Omental fat pad (tissue), 4 donors: ENCODE measurements around the gene FA2H. TPM values are rescaled to one million over a fixed set of nuclear protein-coding genes. Genes with fewer than 3 reads are reported as not detected.
"Not testable (repeated sequence)": the region's sequence is repeated elsewhere in the genome, so short reads cannot be mapped to it uniquely, and the experiment has no call there.

ENCODE experiments used
- ATAC-seq: fragments of 150-250 bp; one replicate; pipeline ENCODE4 v1.9.1; 2016; ENCODE audit warnings: mild to moderate bottlenecking, moderate library complexity; ENCODE audit not compliant: low FRiP score
- DNase-seq: peaks from one replicate; pipeline ENCODE4 v3.0.0-alpha.2; 2019; ENCODE audit warnings: low spot score
- total RNA-seq, 4 donors: library from RNA; depleted of rRNA; stranded (reverse); fragments of >200 nt; gene quantifications; one replicate each; pipeline ENCODE4 v1.1.0, GENCODE V29; 2016
- TF ChIP-seq, protein P1 (sequence below), 3 donors: fragments of 450-650 bp; IDR thresholded peaks; one replicate each; pipeline ENCODE4 v1.5.1; 2016 to 2017; ENCODE audit warnings: antibody characterized with exemption in 3 of 3, mild to moderate bottlenecking in 3 of 3, moderate library complexity in 2 of 3

Gene FA2H
- total RNA-seq, 4 donors from 2014 or later: not detected

DNA sequence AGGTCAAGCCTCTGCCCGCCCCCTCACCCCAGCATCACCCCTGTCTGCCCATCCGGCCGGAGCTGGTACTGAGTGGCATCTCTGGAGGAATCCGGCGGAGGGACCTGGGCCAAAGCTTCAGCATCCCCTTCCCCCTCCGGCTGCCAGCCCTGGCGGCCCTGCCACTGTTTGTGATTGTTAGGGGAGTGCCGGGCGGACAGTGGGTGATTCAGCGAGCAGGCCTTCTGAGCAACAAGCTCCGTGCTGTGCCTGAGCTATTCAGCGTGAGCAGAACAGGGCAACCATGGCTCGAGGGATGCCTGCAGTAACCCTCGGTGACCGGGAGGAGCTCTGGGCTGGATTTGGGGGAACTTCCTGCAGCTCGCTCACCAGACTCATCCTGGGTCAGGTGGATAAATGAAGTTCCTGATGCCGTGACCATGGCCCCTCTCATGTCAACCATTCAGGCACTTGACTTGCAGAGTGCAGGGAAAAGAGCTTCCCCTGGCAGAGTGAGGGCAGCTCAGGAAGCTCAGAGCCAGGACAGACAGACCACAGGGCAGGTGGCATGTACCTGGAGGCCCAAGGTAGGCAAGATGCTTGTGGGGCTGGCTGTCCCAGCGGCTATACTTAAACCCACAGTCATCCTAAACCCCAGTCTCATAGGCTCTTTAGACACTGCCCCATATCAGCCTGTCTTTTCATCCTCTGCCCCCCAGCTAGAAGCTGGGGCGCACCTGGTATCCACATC is 49.6 kb downstream of the FA2H start:
- DNase-seq (no peak), ATAC-seq (peak; percentile 79)
- TF ChIP-seq, protein P1, sequence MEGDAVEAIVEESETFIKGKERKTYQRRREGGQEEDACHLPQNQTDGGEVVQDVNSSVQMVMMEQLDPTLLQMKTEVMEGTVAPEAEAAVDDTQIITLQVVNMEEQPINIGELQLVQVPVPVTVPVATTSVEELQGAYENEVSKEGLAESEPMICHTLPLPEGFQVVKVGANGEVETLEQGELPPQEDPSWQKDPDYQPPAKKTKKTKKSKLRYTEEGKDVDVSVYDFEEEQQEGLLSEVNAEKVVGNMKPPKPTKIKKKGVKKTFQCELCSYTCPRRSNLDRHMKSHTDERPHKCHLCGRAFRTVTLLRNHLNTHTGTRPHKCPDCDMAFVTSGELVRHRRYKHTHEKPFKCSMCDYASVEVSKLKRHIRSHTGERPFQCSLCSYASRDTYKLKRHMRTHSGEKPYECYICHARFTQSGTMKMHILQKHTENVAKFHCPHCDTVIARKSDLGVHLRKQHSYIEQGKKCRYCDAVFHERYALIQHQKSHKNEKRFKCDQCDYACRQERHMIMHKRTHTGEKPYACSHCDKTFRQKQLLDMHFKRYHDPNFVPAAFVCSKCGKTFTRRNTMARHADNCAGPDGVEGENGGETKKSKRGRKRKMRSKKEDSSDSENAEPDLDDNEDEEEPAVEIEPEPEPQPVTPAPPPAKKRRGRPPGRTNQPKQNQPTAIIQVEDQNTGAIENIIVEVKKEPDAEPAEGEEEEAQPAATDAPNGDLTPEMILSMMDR (IDR thresholded peaks at IDR 0.05): no peak

DNA sequence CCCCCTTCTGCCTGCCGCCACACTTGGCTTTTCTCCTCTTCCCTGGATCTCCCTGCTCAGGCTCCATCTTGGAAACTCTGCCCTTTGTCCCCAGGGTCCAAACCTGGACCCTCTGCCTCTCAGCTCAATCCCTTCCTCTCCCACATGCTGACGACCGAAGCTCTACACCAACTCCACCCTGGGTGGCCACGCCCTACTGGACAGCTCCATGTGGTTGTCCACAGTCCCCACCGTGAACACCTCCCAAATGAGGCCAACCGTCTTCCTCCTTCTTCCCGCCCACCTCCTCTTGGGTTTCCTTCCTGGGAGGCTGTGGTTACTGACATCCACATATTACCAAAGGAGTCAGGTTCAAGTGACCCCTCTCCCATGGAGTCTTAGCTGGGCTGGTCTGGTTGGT is 51.4 kb downstream of the FA2H start:
- TF ChIP-seq, protein P1 (IDR thresholded peaks at IDR 0.05): no peak
- ATAC-seq: no peak
- DNase-seq: no peak

DNA sequence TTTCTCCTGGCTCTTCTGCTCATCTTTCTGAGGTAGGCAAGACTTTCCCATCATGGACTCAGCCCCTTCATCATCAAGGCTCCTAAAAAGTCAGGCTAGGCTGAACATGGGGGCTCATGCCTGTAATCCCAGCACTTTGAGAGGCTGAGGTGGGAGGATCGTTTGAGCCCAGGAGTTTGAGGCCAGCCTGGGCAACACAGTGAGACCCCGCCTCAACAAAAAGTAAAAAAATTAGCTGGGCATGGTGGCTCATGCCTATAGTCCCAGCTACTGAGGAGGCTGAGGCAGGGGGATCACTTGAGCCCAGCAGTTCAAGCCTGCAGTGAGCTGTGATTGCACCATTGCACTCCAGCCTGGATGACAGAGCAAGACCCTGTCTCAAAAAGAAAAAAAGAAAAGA is 52.5 kb downstream of the FA2H start:
- not testable (repeated sequence) for ATAC-seq, DNase-seq

DNA sequence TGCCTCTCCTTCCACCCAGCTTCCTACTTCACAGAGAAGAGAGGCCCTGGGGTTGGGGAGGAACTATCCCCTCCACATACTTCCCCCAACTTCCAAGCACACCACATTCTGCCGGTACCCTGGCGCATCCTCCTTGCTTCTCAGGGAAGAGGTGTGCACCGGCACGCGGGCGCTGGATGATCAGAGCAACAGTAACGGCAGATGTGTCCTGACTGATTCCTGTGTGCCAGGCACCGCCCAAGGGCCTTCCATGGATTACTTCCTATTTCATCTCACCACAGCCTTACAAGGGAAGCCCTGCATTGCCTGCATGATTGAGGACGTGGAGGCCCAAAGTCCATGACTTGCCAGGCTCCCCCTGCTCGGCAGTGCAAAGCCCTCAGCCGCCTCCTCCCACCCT is 52.9 kb downstream of the FA2H start:
- DNase-seq: no peak
- no peak for ATAC-seq
- TF ChIP-seq, protein P1 (IDR thresholded peaks at IDR 0.05): no peak

DNA sequence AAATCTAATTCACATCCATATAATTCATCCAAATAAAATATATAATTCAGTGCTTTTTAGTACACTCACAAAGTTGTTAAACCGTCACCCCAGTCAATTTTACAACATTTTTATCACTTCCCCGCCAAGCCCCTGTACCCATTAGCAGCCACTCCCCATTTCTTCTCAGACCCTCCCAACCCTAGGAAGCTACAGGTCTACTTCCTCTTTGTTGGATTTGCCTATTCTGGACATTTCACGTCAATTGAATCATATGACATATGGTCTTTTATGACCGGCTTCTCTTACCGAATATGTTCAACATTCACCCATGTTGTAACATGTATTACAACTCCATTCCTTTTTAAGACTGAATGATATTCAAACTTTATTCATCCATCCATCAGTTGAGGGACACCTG is 54.0 kb downstream of the FA2H start:
- no peak for ATAC-seq
- TF ChIP-seq, protein P1 (IDR thresholded peaks at IDR 0.05): no peak

DNA sequence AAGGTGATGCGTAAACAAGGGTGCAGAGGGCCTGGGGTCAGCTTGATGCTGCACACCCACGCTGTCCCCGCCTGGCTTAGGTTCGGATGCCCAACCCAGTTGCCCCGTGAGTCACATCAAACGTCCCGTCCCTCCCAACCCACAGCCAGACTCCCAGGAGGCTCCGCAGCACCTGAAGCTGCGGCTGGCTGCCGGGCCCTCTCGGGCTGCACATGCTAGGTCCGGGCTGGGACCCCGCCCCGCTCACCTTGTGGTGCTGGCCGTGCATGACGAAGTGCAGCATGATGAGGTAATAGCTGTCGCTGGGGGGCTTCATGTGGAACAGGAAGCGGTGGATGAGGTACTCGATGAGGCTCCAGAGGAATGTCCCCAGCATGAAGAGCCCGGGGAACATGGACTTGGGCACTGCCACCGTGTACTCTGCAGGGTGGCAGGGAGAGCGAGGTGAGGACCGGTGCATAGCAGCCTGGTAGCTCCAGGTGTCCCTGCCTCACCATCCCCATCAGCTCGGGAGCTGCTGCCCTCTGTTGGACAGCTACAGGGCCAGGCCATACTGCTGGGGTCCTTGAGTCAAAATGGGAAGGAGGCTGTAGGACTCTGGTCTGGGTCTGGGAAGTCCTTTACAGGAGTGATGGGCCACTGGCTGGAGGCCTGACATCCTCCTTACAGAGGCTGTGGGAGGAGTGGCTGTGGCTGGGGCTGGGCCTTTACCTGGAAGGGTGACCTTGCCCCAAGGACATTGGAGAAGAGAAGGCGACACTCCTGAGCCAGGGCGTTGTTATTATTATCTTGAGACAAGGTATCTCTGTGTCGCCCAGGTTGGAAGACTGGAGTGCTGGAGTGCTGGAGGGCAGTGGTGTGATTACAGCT is 55.6 kb downstream of the FA2H start:
- no peak for ATAC-seq
- no peak for DNase-seq
- TF ChIP-seq, protein P1 (IDR thresholded peaks at IDR 0.05): no peak

More for the DNA sequence above, 54.0 kb downstream of the FA2H start:
- no peak for DNase-seq

DNA sequence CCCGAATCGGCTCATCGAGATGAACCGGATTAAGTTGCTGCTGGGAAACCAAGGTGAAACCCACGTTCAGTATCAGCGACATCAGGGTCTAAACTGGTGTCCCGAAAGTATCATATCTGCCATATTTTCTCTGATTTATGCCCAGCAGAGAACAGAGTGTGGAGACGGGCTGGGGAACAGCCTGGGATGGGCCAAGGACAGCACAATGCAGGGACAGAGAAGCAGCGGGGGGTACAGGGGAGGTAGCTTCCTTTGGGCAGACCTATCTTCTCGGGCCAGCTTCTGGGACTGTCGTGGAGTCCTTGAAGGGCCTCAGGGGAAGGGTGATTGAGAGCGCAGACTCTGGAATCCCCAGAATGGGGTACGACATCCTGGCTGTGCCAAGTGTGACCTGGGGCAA is 56.5 kb downstream of the FA2H start:
- ATAC-seq (no peak), DNase-seq (no peak)
- TF ChIP-seq, protein P1 (IDR thresholded peaks at IDR 0.05): no peak
